Neural cell (in vitro differentiated cells): Measurements from ENCODE around the gene DCLK1. TPM values are rescaled to one million over a fixed set of nuclear protein-coding genes. Genes with fewer than 3 reads are reported as not detected.

Experiments
- H2AFZ ChIP-seq: fragments of 200-600, 300-800 bp; sonication (generic), shearing (Covaris generic); 2 replicates; pipeline ENCODE4 v1.6.0; 2014; ENCODE audit warnings: low read depth, mild to moderate bottlenecking, antibody characterized with exemption, low read length, moderate library complexity
- H3F3A ChIP-seq: fragments of 200-600 bp; shearing (Covaris generic); 2 replicates; pipeline ENCODE4 v1.6.1; 2016; ENCODE audit warnings: mild to moderate bottlenecking, moderate library complexity, mixed read lengths, antibody characterized with exemption, low read length; ENCODE audit not compliant: insufficient read depth, poor library complexity, severe bottlenecking
- H3K27ac ChIP-seq: fragments of 200-600, 300-800 bp; sonication (generic), shearing (Covaris generic); 2 replicates; pipeline ENCODE4 v1.5.1; 2014; ENCODE audit warnings: mild to moderate bottlenecking, low read length, moderate library complexity
- H3K27me3 ChIP-seq: fragments of 300-800, 200-600 bp; sonication (generic), shearing (Covaris generic); 2 replicates; pipeline ENCODE4 v1.6.0; 2014; ENCODE audit warnings: mild to moderate bottlenecking, low read depth, low read length, moderate library complexity; ENCODE audit not compliant: insufficient read depth
- H3K36me3 ChIP-seq: fragments of 300-800, 200-600 bp; sonication (generic), shearing (Covaris generic); 2 replicates; pipeline ENCODE4 v1.5.1; 2014; ENCODE audit warnings: mild to moderate bottlenecking, antibody characterized with exemption, low read length, moderate library complexity; ENCODE audit not compliant: insufficient read depth
- H3K4me2 ChIP-seq: fragments of 300-800, 200-600 bp; sonication (generic), shearing (Covaris generic); 2 replicates; pipeline ENCODE4 v1.6.0; 2014; ENCODE audit warnings: mild to moderate bottlenecking, low read length
- H3K4me3 ChIP-seq: fragments of 300-800, 200-600 bp; sonication (generic), shearing (Covaris generic); 2 replicates; pipeline ENCODE4 v1.5.1; 2014; ENCODE audit warnings: mild to moderate bottlenecking, low read length, moderate library complexity
- H3K79me2 ChIP-seq: fragments of 200-600 bp; shearing (Covaris generic); replicated peaks from 2 replicates; pipeline ENCODE4 v1.6.0; 2014; ENCODE audit warnings: mild to moderate bottlenecking, low read length, moderate library complexity; ENCODE audit not compliant: insufficient read depth
- H3K9ac ChIP-seq: fragments of 300-800, 200-600 bp; sonication (generic), shearing (Covaris generic); 2 replicates; pipeline ENCODE4 v1.6.1; 2016; ENCODE audit warnings: mild to moderate bottlenecking, low read length, mixed read lengths
- H3K9me2 ChIP-seq: fragments of 200-600 bp; shearing (Covaris generic); 2 replicates; pipeline ENCODE4 v1.6.1; 2016; ENCODE audit warnings: mild to moderate bottlenecking, low read length, mixed read lengths; ENCODE audit not compliant: insufficient read depth
- H3K9me3 ChIP-seq: fragments of 200-600, 300-800 bp; sonication (generic), shearing (Covaris generic); 2 replicates; pipeline ENCODE4 v1.6.1; 2016; ENCODE audit warnings: mild to moderate bottlenecking, mixed run types, low read length, moderate library complexity, mixed read lengths
- H4K20me1 ChIP-seq: fragments of 200-600 bp; shearing (Covaris generic); 2 replicates; pipeline ENCODE4 v1.6.1; 2016; ENCODE audit warnings: mild to moderate bottlenecking, mixed run types; ENCODE audit not compliant: insufficient read depth
- EP300 ChIP-seq: fragments of 450-650 bp; conservative IDR thresholded peaks from 2 replicates; pipeline ENCODE4 v1.6.1; 2014; ENCODE audit warnings: antibody characterized with exemption, mild to moderate bottlenecking, moderate library complexity; ENCODE audit not compliant: poor library complexity, severe bottlenecking
- EZH2 ChIP-seq: fragments of 200-600, 300-800 bp; shearing (Covaris generic), sonication (generic); IDR thresholded peaks from 2 replicates; pipeline ENCODE4 v1.6.1; 2014; ENCODE audit warnings: antibody characterized with exemption, low read length, borderline replicate concordance, mild to moderate bottlenecking; ENCODE audit not compliant: insufficient read depth, poor library complexity, severe bottlenecking
- MXI1 ChIP-seq: fragments of 450-650 bp; conservative IDR thresholded peaks from 2 replicates; pipeline ENCODE4 v1.6.1; 2014; ENCODE audit warnings: antibody characterized with exemption, mild to moderate bottlenecking; ENCODE audit not compliant: poor library complexity, severe bottlenecking
- POLR2AphosphoS5 ChIP-seq: IDR thresholded peaks from 2 replicates; pipeline ENCODE4 v1.6.1; 2012
- RAD21 ChIP-seq: fragments of 450-650 bp; conservative IDR thresholded peaks from 2 replicates; pipeline ENCODE4 v1.6.1; 2014; ENCODE audit warnings: antibody characterized with exemption, mild to moderate bottlenecking, moderate library complexity
- SMC3 ChIP-seq: fragments of 450-650 bp; conservative IDR thresholded peaks from 2 replicates; pipeline ENCODE4 v1.6.1; 2014; ENCODE audit warnings: antibody characterized with exemption, mild to moderate bottlenecking, moderate library complexity; ENCODE audit not compliant: poor library complexity
- TAF1 ChIP-seq: IDR thresholded peaks from 2 replicates; pipeline ENCODE4 v1.6.1; 2012; ENCODE audit warnings: low read depth
- polyA plus RNA-seq: library from polyadenylated mRNA; depleted of rRNA; stranded (reverse); fragments of >200 nt; gene quantifications from 2 replicates; pipeline ENCODE4 v1.2.3, GENCODE V29; 2014
- TF ChIP-seq, protein P1 (sequence below): fragments of 450-650 bp; IDR thresholded peaks from 2 replicates; pipeline ENCODE4 v1.5.1; 2014; ENCODE audit warnings: antibody characterized with exemption, mild to moderate bottlenecking, moderate library complexity; ENCODE audit not compliant: poor library complexity, severe bottlenecking
- TF ChIP-seq, protein P2 (sequence below): IDR thresholded peaks from 2 replicates; pipeline ENCODE4 v1.6.1; 2012; ENCODE audit warnings: borderline replicate concordance

Gene DCLK1
- polyA plus RNA-seq, 1 donor from 2014 or later = 124 TPM

DNA sequence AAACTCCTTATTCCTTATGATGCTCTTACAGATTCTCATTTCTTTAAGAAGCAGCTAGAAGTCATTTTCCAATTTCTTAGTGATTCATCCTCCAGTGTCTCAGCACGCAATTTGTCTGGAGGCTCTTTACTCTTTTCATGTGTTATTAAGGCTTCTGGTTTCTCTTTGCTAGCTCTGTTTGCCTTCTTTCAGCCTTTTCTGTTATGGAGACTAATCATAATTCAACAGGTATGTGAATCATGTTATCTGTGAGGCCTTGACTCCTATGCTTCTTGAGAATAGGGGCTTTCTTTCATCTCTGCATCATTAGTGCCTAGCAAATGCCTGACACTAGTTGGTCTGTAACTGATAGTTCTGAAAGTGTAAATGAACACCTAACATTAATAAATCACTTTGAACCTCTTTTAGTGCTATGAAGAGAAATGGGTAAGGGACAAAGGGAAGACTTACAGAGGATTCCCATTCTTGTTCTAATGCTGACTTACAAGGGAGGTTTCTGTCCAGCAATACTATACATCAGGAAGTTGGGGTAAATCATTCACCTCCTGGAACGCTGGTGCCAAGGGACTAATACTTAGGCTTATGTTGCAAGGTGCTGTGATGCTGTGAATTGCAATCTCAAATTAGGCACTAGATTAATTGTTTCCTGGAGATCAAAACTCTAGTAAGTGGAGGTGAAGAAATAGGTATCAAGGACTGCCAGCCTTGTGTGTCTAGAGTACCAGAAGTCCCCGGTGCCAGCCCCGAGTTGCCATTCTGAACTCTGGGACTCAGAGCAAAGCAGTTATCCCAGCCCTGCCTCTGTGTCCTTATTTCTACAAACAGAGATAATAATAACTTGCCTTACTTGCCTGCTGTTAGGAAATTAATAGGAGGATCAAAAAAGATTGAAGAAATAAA is 265.6 kb downstream of the DCLK1 start:
- Histone ChIP-seq H3K36me3 (no peaks in the 10 kb centered on the region), H4K20me1 (no peaks in the 10 kb centered on the region), H3K9me2 (no peaks in the 10 kb centered on the region), H3K9ac (no peak overlapping the region), H3K9me3 (no peaks in the 10 kb centered on the region), H3K27me3 (no peaks in the 10 kb centered on the region), H3K4me2 (no peak overlapping the region), H3F3A (no peaks in the 10 kb centered on the region), H3K4me3 (no peak overlapping the region), H3K79me2 (no peaks in the 10 kb centered on the region), H3K27ac (no peak overlapping the region), H2AFZ (no peak overlapping the region)
- TF ChIP-seq MXI1 (no peak), RAD21 (no peak), SMC3 (no peak), EZH2 (no peak), TAF1 (no peak), EP300 (no peak), POLR2AphosphoS5 (no peak)
- TF ChIP-seq, protein P1, sequence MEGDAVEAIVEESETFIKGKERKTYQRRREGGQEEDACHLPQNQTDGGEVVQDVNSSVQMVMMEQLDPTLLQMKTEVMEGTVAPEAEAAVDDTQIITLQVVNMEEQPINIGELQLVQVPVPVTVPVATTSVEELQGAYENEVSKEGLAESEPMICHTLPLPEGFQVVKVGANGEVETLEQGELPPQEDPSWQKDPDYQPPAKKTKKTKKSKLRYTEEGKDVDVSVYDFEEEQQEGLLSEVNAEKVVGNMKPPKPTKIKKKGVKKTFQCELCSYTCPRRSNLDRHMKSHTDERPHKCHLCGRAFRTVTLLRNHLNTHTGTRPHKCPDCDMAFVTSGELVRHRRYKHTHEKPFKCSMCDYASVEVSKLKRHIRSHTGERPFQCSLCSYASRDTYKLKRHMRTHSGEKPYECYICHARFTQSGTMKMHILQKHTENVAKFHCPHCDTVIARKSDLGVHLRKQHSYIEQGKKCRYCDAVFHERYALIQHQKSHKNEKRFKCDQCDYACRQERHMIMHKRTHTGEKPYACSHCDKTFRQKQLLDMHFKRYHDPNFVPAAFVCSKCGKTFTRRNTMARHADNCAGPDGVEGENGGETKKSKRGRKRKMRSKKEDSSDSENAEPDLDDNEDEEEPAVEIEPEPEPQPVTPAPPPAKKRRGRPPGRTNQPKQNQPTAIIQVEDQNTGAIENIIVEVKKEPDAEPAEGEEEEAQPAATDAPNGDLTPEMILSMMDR = no peak
- TF ChIP-seq, protein P2, sequence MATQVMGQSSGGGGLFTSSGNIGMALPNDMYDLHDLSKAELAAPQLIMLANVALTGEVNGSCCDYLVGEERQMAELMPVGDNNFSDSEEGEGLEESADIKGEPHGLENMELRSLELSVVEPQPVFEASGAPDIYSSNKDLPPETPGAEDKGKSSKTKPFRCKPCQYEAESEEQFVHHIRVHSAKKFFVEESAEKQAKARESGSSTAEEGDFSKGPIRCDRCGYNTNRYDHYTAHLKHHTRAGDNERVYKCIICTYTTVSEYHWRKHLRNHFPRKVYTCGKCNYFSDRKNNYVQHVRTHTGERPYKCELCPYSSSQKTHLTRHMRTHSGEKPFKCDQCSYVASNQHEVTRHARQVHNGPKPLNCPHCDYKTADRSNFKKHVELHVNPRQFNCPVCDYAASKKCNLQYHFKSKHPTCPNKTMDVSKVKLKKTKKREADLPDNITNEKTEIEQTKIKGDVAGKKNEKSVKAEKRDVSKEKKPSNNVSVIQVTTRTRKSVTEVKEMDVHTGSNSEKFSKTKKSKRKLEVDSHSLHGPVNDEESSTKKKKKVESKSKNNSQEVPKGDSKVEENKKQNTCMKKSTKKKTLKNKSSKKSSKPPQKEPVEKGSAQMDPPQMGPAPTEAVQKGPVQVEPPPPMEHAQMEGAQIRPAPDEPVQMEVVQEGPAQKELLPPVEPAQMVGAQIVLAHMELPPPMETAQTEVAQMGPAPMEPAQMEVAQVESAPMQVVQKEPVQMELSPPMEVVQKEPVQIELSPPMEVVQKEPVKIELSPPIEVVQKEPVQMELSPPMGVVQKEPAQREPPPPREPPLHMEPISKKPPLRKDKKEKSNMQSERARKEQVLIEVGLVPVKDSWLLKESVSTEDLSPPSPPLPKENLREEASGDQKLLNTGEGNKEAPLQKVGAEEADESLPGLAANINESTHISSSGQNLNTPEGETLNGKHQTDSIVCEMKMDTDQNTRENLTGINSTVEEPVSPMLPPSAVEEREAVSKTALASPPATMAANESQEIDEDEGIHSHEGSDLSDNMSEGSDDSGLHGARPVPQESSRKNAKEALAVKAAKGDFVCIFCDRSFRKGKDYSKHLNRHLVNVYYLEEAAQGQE = no peak

- H3K27ac ChIP-seq = no peak overlapping the region
- H3K36me3 ChIP-seq = no peaks in the 10 kb centered on the region
- no peaks in the 10 kb centered on the region for H3K9me3 ChIP-seq
- H3K4me3 ChIP-seq = no peak overlapping the region
- H2AFZ ChIP-seq = no peak overlapping the region
- H3K79me2 ChIP-seq = no peaks in the 10 kb centered on the region
- H3F3A ChIP-seq = no peaks in the 10 kb centered on the region
- no peaks in the 10 kb centered on the region for H4K20me1 ChIP-seq
- TF ChIP-seq, protein P2 = no peak
- no peak overlapping the region for H3K9ac ChIP-seq
- H3K4me2 ChIP-seq = no peak overlapping the region
- H3K9me2 ChIP-seq = no peaks in the 10 kb centered on the region
- no peaks in the 10 kb centered on the region for H3K27me3 ChIP-seq
Observed at GRCh38 chr13:35860661-35861060, 270.5 kb downstream of the DCLK1 start.
